Kasumi-1 (cell line): ENCODE data around the gene MFGE8.
"Not testable (repeated sequence)": the region's sequence is repeated elsewhere in the genome, so short reads cannot be mapped to it uniquely, and the experiment has no call there.

ENCODE experiments used
- DNase-seq, 2 experiments: peaks; one replicate each; lab custom pipeline; 2025; lab: John Stamatoyannopoulos, UW

Gene MFGE8, protein sequence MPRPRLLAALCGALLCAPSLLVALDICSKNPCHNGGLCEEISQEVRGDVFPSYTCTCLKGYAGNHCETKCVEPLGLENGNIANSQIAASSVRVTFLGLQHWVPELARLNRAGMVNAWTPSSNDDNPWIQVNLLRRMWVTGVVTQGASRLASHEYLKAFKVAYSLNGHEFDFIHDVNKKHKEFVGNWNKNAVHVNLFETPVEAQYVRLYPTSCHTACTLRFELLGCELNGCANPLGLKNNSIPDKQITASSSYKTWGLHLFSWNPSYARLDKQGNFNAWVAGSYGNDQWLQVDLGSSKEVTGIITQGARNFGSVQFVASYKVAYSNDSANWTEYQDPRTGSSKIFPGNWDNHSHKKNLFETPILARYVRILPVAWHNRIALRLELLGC

DNA sequence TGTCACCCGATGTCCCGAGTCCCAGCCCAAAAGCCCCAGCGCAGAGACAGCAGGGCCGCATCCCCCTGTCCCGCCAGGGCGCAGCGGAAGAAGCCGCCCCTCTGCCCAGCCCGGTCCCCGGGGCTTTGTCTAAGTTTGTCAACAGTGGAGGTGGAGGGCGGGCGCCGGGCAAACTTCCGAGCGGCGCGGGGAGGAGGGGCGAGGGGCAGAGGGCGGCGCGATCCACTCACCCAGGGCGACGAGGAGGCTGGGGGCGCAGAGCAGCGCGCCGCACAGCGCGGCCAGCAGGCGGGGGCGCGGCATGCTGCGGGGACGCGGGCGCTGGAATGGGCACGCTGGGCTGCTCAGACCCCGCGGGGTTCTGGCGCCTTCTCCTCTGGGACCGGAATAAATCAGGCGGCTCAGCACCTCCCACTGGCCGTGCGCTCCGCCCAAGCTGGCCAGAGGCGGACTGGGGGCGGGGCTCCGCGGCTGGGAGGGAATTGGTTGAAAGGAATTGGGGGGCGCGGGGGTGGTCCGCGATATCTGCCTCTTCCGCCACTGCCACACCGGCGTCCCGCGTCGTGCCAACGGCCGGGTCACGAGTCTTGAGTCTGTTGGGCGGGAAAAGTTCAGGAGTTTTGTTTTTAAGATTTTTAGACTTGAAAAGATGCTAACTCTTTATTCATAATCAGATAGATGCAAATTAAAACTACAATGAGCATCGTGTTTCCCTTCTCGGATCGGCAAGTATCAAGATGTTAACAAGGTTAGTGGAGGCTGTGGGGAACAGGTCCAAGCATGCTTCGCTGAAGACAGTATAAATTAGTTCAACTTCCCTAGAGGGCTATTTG is at the start of gene MFGE8:
TSS of gene MFGE8 (minus strand) at position 363 of the 833 bp plus-strand sequence. CDS start at position 303, 60 bp downstream.
- peak in 1 of 2 experiments; percentile 22 for DNase-seq

DNA sequence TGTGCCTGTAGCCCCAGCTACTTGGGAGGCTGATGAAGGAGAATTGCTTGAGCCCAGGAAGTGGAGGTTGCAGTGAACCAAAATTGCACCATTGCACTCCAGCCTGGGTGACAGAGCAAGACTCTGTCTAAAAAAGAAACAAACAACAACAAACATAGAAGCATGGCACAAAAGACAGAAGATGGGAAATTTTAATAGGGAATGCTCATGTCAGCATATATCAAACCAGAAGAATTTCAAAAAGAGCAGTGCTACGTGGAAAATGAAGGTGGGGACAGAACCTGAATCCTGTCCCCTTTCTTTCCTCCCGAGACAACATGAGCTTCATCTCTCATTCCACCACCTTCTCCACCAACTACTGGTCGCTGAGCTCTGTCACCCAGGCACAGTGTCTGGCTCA is 46.3 kb upstream of the MFGE8 start:
- no peak for DNase-seq

DNA sequence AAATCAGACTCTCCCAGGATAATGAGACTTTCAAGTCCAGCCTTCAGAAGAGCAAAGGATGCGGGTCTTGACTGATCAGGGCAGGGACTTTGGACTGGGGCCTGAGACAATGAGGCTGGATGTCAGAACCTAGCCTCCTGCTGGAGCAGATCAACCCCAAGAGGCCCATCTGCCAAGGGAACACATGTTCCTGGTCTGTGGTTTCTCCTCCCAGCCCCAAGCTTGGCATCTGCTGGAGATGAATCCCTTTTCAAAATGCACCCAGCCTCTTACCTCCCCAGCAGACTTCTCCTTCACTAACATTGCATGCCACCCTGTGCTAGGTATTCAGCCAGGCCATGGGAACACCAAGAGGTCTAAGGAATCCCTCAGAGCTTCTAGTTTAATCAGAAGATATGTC is 43.7 kb upstream of the MFGE8 start:
- no peak for DNase-seq

DNA sequence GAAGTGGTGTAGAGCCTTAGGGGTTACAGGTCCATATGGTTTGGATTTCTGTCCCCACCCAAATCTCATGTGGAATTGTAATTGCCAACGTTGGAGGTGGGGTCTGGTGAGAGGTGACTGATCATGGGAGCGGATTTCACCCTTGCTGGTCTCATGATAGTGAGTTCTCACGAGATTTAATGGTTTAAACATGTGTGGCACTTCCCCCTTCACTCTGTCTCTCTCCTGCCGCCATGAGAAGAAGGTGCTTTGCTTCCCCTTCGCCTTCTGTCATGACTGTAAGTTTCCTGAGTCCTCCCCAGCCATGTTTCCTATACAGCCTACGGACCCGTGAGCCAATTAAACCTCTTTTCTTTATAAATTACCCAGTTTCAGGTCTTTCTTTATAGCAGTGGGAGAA is 43.1 kb upstream of the MFGE8 start:
- DNase-seq, result no peak

DNA sequence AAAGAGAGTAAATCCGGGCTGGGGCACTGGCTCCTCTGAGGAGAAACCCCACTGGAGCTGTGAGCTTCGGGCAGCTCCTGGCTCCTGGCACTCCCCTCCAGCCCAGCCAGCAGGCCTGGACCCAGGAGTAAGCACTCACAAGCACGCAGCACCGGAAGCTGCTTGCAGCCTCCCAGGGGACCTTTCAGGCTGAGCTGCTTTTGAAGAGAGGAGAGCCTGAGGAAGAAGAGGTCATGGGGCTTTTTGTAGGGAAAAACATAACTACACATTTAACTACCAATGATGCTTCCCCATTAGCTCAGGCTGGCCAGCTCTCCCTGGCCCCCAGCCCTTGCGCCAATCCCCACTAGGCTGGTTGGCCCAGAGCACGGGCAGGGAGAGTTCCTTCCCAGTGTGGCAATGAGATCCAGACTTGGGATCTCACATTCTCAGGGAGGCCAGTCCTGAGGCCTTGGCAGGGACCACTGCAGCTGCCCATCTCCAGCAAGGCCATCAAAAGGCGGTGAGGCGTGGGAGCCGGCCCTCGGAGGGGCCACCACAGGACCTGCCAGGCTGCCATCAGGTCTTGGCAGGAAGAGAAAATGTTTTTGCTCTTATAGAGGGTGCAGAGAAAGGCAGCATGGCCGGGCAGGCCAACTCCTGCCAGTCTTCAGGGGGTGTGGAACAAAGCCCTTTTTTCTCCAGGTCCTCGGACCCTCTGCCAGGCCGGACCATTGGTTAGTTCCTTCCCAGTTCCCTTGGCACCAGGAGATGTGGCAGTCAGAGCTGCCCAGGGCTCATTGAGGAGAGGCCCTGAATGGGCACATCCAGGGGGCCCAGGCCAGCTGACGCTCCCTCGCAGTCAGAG is 41.5 kb upstream of the MFGE8 start:
- DNase-seq, result no peak

DNA sequence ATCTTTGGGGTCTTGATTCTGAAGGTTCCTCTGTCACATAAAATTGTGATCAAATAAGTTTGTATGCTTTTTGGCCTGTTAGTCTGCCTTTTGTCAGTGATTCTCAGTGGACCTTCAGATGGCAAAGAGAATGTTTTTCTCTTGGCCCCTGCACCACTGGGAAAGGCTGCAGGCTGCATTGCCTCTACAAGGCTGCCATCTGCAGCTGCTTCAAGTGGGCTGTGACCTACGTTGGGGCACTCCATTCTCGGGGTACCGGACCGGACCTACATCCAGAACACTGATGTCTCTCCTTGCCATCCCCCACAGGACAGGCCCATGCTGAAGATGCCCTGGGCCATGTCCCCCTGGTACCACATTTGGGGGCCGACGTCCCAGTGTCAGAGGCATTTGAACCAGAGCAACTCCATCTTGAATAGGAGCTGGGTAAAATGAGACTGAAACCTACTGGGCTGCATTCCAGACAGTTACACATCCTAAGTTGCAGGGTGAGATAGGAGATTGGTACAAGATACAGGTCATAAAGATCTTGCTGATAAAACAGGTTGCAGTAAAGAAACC is 37.5 kb upstream of the MFGE8 start:
- no peak for DNase-seq

DNA sequence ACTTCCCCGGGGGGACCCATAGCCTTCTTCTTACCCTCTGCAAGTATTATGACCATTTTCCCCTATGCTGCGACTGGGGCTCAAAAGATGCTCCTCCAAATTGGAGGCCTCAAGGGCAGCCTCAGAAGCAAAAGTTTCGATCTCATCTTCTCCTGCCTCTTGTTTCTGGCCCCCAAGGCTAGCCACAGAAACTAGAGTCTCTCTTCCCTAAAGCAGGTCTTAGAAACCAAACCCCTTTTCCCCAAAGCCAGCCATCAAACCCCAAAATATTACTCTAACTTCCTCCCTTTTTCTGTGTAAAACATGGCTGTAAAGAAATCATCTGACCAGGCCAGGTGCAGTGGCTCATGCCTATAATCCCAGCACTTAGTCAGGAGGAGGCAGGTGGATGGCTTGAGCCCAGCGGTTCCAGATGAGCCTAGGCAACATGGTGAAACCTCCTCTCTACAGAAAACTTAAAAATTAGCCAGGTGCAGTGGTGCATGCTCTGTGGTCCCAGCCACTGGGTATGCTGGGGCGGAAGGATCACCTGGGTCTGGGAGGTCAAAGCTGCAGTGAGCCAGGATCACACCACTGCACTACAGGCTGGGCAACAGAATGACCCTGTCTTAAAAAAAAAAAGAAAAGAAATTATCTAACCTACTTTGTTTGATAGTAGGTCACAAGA is 36.7 kb upstream of the MFGE8 start:
- DNase-seq, result no peak

DNA sequence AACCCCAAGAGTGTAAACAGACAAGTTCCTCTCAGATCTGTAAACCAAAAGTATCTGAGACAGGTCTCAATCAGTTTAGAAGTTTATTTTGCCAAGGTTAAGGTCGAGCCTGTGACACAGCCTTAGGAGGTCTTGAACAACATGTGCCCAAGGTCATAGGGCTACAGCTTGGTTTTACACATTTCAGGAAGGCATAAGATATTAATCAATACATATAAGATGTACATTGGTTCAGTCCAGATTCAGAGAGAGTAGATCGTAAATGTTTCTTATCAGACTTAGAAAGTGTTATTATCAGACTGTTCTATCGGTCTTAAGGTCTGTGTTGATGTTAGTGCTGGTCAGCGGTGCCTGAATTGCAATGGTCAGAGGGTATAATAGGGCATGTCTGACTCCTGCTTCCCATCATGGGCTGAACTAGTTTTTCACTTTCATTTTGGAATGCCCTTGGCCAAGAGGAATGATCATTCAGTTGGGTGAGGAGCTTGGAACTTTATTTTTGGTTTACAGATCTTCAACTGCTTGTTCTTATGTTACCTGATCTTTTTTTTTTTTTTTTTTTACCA is 27.0 kb upstream of the MFGE8 start:
- DNase-seq, result no peak

DNA sequence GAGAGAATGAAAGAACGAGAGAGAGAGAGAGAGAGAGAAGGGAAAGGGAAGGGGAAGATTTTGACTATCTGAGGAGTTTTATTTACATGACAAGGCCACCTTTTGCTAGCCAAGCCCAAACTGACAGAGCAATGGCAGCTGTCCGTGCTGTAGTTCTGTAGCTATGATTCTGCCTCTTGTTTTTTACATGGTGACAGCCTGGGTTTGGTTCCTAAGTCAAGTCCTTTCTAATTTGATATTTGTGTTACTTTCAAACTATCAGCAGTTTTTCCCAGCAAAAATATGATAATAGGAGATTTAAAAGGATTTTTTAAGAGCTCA is 26.3 kb upstream of the MFGE8 start:
- DNase-seq, result no peak

DNA sequence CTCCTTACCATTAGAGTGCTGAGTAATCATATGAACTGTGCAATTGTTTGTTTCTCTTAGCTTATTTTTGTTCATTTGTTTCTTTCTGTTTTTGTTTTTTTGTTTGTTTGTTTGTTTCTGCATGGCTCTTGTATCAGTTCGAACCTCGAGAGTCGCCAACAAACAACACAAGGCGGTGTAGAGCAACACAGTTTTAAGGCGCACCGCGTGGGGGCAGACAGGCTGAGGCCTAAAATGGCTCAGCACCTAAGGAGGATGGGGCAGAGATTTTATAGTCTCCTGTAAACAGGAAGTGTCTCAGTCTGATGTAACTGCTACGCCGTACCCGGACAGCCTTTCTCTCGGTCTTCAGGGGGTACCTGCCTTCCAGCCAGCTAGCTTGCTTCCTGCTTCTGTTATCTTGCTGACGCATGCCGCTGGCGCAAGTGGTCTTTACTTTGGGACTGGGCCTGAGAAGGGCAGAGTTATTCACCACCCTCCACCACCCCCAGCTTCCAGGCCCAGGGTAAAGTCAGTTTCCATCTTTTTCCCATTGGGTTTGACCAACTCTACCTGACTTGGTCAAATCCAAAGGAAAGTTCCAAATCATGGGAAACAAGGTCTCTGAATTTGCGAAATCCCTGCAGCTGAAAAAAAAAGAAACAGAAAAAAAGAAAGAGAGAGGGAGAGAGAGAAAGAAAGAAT is 25.8 kb upstream of the MFGE8 start:
- no peak for DNase-seq

DNA sequence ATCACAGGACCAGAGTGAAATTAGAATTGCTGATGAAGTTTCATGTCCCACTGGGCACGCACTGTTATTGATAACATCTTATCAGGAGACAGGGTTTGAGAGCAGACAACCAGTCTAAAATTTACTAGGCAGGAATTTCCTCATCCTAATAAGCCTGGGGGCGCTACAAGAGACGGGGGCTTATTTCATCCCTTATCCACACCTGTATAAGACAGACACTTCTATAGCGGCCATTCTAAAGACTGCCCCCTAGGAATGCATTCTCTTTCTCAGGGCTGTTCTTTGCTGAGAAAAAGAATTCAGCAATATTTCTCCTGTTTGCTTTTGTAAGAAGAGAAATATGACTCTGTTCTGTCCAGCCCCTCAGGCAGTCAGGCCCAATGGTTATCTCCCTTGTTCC is 21.3 kb upstream of the MFGE8 start:
- DNase-seq, result not testable (repeated sequence)

DNA sequence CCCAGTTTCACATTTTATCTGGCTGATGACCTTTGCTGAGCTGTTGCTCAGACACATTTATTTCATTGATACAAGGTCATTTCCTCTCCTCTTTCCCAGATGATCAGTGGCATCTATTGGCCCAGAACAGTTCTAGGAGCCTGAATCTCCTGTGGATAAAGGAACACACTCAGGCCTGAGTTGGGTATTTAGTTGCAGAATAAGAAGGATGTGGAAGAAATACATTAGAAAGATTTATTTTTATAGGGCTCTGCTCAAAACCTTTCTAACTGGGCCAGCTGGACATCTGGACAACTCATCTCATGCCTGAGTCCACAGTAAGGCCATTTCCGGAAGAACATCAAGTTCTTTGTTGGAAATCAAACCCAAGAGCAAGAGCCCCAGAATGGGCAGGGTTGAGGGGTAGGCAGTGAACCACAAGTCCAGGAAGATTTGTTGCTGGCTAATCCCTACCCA is 19.7 kb upstream of the MFGE8 start:
- no peak for DNase-seq

DNA sequence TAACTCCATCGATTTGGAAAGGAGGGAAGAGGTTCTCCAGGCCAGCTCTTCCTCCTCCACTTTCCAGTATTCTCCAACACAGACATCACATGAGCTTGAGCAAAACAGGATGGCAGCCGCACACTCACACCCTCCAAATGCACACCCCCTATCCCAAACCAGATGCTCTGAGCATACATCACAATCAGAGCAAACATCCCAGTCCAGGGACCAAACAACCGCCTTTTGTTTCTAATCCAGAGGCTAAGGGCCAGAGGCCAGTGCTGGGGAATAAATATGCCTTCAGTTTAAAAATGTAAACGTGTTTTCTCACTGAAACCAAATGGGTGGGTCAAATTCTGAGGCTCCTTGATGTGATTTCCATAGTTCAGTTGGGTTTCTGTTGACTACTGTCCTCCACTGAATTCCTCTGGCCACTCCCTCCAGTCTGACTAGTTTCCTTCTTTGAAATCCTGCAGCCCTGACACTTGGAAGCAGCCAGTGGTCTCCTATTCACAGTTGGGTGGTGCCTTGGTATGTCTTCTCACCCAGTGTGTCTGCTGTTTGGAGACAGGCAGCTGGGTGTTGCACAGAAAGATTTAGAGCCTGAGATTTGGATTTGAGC is 19.2 kb upstream of the MFGE8 start:
- DNase-seq, result no peak

DNA sequence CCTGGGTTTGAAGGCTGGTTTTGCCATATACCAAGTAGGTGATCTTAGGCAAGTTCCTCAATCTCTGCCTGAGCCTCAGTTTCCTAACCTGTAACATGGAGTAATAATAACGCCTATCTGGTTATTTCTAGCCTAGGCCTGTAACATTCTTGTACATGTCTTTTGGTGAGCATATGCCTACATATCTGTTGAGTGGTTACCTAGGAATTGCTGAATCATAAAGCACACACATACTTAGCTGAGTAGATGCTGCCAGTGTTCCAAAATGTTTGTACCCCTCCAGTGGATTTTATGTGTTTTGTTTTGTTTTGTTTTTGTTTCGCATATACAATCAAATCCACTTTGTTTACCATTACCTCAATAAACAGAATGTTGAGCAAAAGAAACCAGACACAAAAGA is 17.4 kb upstream of the MFGE8 start:
- DNase-seq, result no peak

DNA sequence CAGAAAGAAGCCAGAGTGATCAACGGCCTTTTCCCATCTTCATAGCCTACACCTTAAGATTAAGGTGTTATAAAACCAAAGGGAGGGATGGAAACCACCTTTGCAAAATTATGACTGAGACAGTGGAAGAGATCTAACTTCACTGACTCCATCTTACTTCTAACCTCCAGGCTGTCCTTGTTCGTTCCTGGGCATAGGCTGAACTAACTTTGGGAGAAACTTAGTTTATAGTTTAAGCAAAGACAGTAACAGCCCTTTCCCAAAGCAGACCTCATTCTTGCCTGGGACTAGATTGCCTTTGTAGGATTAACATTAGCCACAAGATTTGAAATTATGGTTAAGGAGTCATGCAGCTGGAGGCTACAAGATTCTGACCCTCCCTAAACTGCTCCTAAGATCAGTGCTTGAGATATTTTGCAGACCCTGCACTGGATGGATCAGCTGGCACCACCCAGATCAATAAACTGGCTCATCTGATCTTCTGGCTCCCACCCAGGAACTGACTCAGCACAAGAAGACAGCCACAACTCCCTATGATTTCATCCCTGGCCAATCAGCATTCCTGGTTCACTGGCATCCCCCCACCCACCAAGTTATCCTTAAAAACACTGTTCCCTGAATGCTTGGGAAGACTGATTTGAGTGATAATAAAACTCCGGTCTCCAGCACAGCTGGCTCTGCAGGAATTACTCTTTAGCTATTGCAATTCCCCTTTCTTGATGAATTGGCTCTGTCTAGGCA is 16.3 kb upstream of the MFGE8 start:
- DNase-seq, result not testable (repeated sequence)

DNA sequence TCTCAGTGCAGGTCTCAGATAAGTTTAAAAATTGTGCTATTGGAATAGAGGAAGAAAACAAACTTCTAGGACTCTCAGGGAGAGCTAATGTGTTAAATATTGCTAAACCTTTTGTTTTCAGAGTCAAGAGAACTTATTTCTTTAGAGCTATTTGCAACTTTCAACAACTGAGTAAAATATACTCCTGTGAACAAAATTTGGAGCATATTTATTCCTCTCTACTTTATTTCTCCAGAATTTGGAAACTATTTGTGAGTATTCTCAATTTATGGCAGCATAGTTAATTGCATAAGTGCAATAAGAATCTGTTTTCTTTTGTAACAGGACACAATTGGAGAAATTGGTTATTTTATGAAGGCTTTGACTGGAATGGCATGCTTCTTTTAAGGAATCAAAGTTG is 15.0 kb upstream of the MFGE8 start:
- not testable (repeated sequence) for DNase-seq

DNA sequence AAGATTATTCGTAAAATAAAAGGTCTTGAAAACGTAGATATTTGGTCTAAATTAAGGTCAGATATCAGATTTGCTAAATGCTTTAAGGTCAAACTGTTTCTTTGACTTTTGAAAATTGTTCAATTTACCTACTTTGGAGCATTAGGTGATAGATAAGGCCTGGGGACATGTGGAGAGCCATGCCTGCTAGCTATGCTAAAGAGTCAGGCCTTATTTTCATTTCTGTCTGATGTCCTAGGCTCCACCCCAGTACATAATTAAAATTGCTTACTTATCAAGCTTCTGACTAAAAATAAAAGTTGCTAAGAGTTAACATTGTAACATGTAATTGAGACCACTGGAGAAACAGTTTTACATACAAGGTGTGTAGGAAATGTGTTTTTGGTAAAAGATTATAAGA is 12.5 kb upstream of the MFGE8 start:
- not testable (repeated sequence) for DNase-seq

DNA sequence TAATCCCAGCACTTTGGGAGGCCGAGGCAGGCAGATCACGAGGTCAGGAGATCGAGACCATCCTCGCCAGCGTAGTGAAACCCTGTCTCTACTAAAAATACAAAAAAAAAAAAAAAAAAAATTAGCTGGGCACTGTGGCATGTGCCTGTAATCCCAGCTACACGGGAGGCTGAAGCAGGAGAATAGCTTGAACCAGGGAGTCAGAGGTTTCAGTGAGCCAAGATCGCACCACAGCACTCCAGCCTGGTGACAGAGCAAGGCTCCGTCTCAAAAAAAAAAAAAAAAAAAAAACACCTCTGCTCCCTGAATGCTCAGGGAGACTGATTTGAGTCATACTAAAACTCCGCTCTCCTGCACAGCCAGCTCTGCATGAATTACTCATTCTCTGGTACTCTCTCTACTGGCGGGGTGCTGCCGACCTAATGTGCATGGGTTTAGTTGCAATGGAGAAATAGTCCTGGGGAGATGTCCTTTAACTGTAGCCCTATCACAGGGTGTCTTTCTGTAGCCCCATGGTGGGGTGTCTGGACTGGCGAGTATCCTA is 7.8 kb upstream of the MFGE8 start:
- not testable (repeated sequence) for DNase-seq
